ENCODE data around the gene ATP5F1E. TPM values are rescaled to one million over a fixed set of nuclear protein-coding genes. Genes with fewer than 3 reads are reported as not detected.
A peak's percentile ranks its signal among the peaks of the same experiment; 100 is the strongest.

The ATP5F1E gene
- total and polyA plus RNA-seq, 2 donors from 2014 or later, result 67.7 to 251 TPM

GRCh38 chr20:59015411-59015810, 16.7 kb downstream of the ATP5F1E start:
- Histone ChIP-seq H3K4me1 (ENCODE audit: control insufficient read depth in 2 of 3, insufficient read depth in 2 of 3, low read depth in 1 of 3, low read length in 3 of 3) (peaks cover 0 to 4% (median 3%) of the 10 kb centered on the region in 3 donors), H3K27ac (ENCODE audit: low read depth in 2 of 2, low read length in 2 of 2) (no peak overlapping the region), H3K9ac (ENCODE audit: low read length in 3 of 3) (no peak overlapping the region), H3K27me3 (ENCODE audit: control insufficient read depth, insufficient read depth, low read length) (no peaks in the 10 kb centered on the region), H3K4me3 (ENCODE audit: low read length in 3 of 3) (no peak overlapping the region), H3K36me3 (ENCODE audit: control insufficient read depth in 2 of 3, insufficient read depth in 3 of 3, low read length in 3 of 3) (no peaks in the 10 kb centered on the region), H3K9me3 (ENCODE audit: control insufficient read depth in 2 of 3, insufficient read depth in 1 of 3, low read length in 3 of 3) (no peaks in the 10 kb centered on the region)
- FAIRE-seq (no peak), DNase-seq (no peak)
- intact Hi-C loops (cut with DNase I), result no loop called here
- TF ChIP-seq, protein P1, sequence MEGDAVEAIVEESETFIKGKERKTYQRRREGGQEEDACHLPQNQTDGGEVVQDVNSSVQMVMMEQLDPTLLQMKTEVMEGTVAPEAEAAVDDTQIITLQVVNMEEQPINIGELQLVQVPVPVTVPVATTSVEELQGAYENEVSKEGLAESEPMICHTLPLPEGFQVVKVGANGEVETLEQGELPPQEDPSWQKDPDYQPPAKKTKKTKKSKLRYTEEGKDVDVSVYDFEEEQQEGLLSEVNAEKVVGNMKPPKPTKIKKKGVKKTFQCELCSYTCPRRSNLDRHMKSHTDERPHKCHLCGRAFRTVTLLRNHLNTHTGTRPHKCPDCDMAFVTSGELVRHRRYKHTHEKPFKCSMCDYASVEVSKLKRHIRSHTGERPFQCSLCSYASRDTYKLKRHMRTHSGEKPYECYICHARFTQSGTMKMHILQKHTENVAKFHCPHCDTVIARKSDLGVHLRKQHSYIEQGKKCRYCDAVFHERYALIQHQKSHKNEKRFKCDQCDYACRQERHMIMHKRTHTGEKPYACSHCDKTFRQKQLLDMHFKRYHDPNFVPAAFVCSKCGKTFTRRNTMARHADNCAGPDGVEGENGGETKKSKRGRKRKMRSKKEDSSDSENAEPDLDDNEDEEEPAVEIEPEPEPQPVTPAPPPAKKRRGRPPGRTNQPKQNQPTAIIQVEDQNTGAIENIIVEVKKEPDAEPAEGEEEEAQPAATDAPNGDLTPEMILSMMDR (IDR thresholded peaks at IDR 0.05; ENCODE audit: borderline replicate concordance, extremely low read depth, insufficient read depth), result no peak

DNA sequence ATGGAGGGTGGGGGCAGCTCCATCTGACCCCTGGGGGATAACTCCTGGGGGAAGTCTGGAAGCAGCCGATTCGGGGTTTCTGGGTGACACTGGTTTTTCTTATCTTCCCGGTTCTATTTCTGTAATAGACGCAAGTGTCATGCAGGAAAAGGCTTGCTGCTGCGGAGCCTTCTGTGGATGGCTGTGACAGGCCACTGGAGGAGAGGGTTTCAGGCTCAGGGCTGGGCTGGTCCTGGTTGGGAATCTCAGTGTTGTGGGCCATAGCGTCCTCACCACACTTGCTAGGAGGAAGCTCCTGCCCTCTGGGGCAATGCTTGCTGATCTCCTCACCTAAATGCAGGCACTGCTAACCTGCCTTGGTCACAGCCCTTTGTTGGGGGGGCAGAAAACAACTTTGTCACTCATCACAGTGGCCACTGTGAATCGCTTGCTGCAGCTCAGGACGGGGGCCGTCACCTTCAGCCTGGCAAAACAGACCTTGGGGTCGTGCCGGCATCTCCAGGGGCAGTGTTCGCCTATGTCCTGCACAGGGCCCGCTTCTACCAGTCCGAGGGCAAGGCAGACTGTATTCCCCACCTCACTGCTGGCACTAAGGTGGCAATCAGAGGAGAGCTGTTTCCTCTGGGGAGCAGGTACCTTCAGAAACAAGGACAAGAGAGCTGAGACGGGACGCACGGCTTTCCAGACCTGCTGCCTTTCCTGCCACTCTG, 17.3 kb downstream of the ATP5F1E start:
- H3K9me3 ChIP-seq (ENCODE audit: control insufficient read depth in 2 of 3, insufficient read depth in 1 of 3, low read length in 3 of 3), result no peaks in the 10 kb centered on the region
- no peak for FAIRE-seq
- no peaks in the 10 kb centered on the region for H3K27me3 ChIP-seq (ENCODE audit: control insufficient read depth, insufficient read depth, low read length)
- intact Hi-C loops (cut with DNase I), result no loop called here
- no peak for DNase-seq
- H3K4me3 ChIP-seq (ENCODE audit: low read length in 3 of 3), result no peak overlapping the region
- TF ChIP-seq, protein P1 (IDR thresholded peaks at IDR 0.05; ENCODE audit: borderline replicate concordance, extremely low read depth, insufficient read depth), result no peak
- H3K36me3 ChIP-seq (ENCODE audit: control insufficient read depth in 2 of 3, insufficient read depth in 3 of 3, low read length in 3 of 3), result no peaks in the 10 kb centered on the region
- H3K27ac ChIP-seq (ENCODE audit: low read depth in 2 of 2, low read length in 2 of 2), result no peak overlapping the region
- H3K9ac ChIP-seq (ENCODE audit: low read length in 3 of 3), result no peak overlapping the region
- H3K4me1 ChIP-seq (ENCODE audit: control insufficient read depth in 2 of 3, insufficient read depth in 2 of 3, low read depth in 1 of 3, low read length in 3 of 3), result peaks cover 0 to 9% (median 5%) of the 10 kb centered on the region in 3 donors

GRCh38 chr20:59013959-59014608, 18.1 kb downstream of the ATP5F1E start:
- Histone ChIP-seq H3K4me3 (ENCODE audit: low read length in 3 of 3) (no peak overlapping the region), H3K27ac (ENCODE audit: low read depth in 2 of 2, low read length in 2 of 2) (no peak overlapping the region), H3K36me3 (ENCODE audit: control insufficient read depth in 2 of 3, insufficient read depth in 3 of 3, low read length in 3 of 3) (no peaks in the 10 kb centered on the region), H3K9ac (ENCODE audit: low read length in 3 of 3) (no peak overlapping the region), H3K4me1 (ENCODE audit: control insufficient read depth in 2 of 3, insufficient read depth in 2 of 3, low read depth in 1 of 3, low read length in 3 of 3) (peaks cover 0 to 9% (median 5%) of the 10 kb centered on the region in 3 donors), H3K27me3 (ENCODE audit: control insufficient read depth, insufficient read depth, low read length) (no peaks in the 10 kb centered on the region), H3K9me3 (ENCODE audit: control insufficient read depth in 2 of 3, insufficient read depth in 1 of 3, low read length in 3 of 3) (no peaks in the 10 kb centered on the region)
- TF ChIP-seq, protein P1 (IDR thresholded peaks at IDR 0.05; ENCODE audit: borderline replicate concordance, extremely low read depth, insufficient read depth), result no peak
- no peak for FAIRE-seq
- intact Hi-C loops (cut with DNase I), result no loop called here
- peak in 1 of 5 donors; percentile 59 for DNase-seq
